HG03575 (cell line): ENCODE data around the gene AGBL3.
A peak's percentile ranks its signal among the peaks of the same experiment; 100 is the strongest.
"Not testable (repeated sequence)": the region's sequence is repeated elsewhere in the genome, so short reads cannot be mapped to it uniquely, and the experiment has no call there.

ENCODE experiments used
- ATAC-seq: cut with Tn5 transposase; IDR thresholded peaks from one replicate; pipeline ENCODE4 v1.9.1; 2021; ENCODE audit not compliant: unreplicated experiment, insufficient number of reproducible peaks, low FRiP score; ENCODE audit errors: extremely low read depth

The AGBL3 gene

GRCh38 chr7:134959810-134960209 lies 26.5 kb upstream of the AGBL3 start:
- ATAC-seq: no peak

- ATAC-seq: no peak
These were observed 24.0 kb upstream of the AGBL3 start for GRCh38 chr7:134962270-134962780.

DNA sequence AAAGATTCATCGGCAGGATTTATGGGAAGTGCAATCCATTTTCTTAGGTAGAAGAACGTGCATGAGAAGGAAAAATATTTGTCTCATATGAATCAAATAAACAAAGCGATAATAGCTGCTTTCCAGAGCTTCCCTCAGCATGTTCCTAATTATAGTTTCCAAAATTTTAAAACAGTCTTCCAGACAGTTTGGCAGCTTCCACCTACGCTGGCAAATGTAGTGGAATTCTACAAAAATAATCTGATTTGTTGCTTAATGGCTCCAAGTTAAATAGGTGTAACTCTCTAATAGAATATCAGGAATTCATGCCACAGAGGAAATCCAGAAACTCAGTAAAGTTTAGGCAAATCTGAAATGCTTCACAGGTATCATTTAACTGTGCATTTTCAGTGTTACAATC lies 23.3 kb upstream of the AGBL3 start:
- no peak for ATAC-seq

DNA sequence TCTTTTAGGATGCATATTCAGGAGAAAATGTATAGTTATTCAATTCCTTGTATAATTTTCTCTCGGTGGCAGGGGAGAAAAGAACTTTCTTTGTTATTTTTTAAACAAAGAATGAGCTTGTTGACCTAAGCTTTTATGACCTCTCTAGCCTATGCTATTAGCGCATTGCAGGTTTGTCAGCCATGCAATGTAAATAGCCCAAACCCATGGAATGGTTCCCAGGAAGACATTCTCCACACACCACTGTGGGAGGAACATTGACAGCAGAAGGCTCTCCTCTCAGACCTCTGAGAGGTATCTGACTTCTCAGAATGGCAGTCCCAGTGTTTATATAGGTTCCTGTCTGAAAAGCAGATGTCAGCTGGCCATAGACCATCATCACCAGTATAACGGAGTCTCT lies 19.6 kb upstream of the AGBL3 start:
- no peak for ATAC-seq

DNA sequence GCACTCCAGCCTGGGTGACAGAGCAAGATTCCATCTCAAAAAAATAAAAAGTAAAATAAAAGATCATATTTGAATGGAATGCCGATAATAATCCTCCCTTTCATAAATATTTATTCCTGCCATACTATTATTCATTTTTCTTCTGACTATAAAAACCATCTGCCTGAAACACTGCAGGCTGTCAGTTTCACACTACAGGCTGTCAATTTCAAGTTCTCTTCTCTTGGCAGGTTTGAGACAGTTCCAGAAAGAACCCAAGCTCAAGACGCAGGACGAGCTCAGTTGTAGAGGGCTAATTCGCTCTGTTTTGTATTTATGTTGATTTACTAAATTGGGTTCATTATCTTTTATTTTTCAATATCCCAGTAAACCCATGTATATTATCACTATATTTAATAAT lies 18.2 kb upstream of the AGBL3 start:
- ATAC-seq: no peak

GRCh38 chr7:134981645-134982044 lies 4.7 kb upstream of the AGBL3 start:
- ATAC-seq: not testable (repeated sequence)

DNA sequence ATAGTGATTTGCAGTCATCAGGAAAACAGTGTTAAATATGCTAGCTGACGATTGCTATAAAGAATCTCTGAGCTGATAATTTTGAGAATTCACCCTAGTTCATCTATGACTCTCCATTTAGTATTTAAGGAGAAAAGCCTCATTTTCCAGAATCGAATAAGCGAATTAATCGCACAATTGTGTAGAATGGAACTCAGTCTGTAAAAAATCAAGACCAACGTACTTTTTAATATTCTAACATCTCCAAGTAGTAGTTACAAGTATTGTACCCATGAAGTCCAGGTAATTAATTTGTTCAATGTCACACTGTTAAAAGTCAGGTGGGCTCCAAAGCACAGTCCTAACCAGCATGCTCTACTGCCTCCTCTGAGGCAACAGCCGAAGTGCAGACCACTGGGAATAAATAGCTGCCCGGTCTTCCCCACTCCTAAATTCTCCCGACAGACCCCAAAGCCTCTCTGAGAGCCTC lies 380 bp upstream of the AGBL3 start:
- ATAC-seq: peak; percentile 17

DNA sequence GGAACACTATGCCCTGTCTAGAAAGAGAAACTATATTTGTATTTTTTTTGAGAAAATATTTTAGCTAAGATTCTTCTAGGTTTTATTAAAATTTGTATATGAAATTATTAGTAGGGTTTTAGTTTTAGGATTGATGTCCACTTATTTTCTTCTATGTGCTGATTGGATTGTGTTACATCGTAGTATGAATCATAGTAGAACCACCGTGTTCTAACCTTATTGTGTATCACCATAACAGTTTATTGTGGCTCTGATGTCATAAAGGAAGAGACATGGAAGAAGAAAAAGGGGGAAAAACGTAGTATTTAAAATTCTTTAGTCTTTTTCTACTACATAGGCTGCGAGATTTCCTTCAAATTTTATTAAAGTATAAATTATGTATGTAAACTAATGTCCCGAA lies 1.9 kb downstream of the AGBL3 start:
- no peak for ATAC-seq

- no peak for ATAC-seq
These were observed 5.4 kb downstream of the AGBL3 start for GRCh38 chr7:134991469-134992339.

- peak; percentile 61 for ATAC-seq
These were observed 6.4 kb downstream of the AGBL3 start for GRCh38 chr7:134992626-134993179.

- no peak for ATAC-seq
These were observed 7.7 kb downstream of the AGBL3 start for GRCh38 chr7:134993877-134994456.

GRCh38 chr7:134995239-134996096 lies 9.2 kb downstream of the AGBL3 start:
- peak; percentile 33 for ATAC-seq

DNA sequence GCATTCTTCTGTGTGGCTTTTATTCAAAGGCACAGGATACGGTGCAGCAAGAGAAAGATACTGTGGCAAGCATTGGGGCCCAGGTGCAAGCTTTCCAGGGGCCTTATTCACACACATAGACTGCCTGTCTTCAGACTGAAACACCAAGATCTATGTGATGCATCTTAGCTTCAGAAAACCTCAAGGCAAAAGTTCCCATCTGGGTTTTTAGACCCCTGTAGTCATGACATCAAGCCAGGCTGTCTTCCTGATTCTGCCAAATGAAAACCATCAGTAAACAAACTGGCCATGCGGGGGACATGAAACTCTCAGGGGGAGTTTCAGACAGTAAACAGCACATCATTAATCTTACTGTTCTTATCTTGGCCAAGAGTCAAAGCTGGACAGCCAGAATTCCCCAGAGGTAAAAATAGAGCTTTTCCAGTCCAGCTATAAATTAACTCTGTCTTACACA lies 9.8 kb downstream of the AGBL3 start:
- ATAC-seq: no peak

- ATAC-seq: no peak
These were observed 11.0 kb downstream of the AGBL3 start for GRCh38 chr7:134997214-134997885.

DNA sequence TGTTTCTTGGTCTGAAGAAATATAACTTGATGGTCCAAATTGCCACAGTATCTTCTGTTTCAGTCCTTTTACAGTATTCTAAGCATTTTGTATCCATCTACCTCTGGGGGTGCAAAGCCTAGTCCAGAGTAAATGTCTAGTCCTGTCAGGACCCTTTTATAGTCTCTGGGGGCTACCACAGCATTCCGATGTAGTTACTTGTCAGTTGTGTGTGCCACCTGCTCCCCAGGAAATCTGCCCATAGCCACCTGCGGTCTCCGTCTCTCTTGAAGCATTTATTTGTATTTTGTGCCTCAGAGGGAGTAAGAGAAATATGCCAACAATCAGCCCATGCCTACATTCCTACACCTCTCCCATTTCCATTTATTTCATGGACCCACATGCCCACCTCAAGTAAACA lies 12.8 kb downstream of the AGBL3 start:
- no peak for ATAC-seq

- ATAC-seq: no peak
These were observed 15.3 kb downstream of the AGBL3 start for GRCh38 chr7:135001390-135002165.

GRCh38 chr7:135012229-135012628 lies 25.9 kb downstream of the AGBL3 start:
- ATAC-seq: no peak

GRCh38 chr7:135023622-135024021 lies 37.3 kb downstream of the AGBL3 start:
- no peak for ATAC-seq
